ENCODE measurements around the gene MKNK2.

MKNK2 gene

GRCh38 chr19:2013683-2013961, 37.4 kb downstream of the MKNK2 start:
- no peak for TF ChIP-seq CTCF (IDR thresholded peaks at IDR 0.05; ENCODE audit: low read depth, low read length, missing control alignments)
- H3K4me3 ChIP-seq (replicated peaks; ENCODE audit: low read depth, low read length), result peak overlapping the region; percentile 60
- no peak for DNase-seq (ENCODE audit: extremely low read depth, low read depth)

GRCh38 chr19:2012941-2013682, 37.9 kb downstream of the MKNK2 start:
- no peak for TF ChIP-seq CTCF (IDR thresholded peaks at IDR 0.05; ENCODE audit: low read depth, low read length, missing control alignments)
- H3K4me3 ChIP-seq (replicated peaks; ENCODE audit: low read depth, low read length), result peak overlapping the region; percentile 60; the same call in 1 of the 2 replicates
- no peak for DNase-seq (ENCODE audit: extremely low read depth, low read depth)

- no peak for TF ChIP-seq CTCF (IDR thresholded peaks at IDR 0.05; ENCODE audit: low read depth, low read length, missing control alignments)
- no peak overlapping the region for H3K4me3 ChIP-seq (replicated peaks; ENCODE audit: low read depth, low read length)
- DNase-seq (ENCODE audit: extremely low read depth, low read depth), result no peak
Observed at GRCh38 chr19:2011169-2011568, 39.9 kb downstream of the MKNK2 start.

DNA sequence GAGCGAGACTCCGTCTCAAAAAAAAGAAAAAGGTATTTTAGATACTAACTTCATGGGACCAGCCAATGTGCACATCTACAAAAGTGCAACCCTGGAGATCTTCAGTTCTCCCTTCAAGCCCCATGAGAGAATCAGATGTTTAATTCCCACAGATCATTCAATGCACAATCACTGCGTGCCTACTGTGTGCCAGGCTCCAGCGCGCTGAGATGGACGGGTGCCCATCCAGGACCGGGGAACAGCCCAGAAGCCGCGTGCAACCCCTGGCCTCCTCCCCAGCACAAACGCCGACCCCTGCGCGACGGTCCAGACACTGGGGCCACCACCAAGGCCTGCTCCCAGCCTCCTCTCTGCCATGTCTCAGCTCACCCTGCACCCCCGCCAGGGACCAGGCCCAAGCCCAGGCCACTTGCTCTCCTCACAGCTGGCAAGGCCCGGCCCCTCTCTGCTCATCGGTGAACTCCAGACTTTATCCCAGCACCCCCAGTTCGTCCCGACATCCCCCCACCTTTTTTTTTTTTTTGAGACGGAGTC, 40.8 kb downstream of the MKNK2 start:
- no peak for TF ChIP-seq CTCF (IDR thresholded peaks at IDR 0.05; ENCODE audit: low read depth, low read length, missing control alignments)
- H3K4me3 ChIP-seq (replicated peaks; ENCODE audit: low read depth, low read length), result no peak overlapping the region
- no peak for DNase-seq (ENCODE audit: extremely low read depth, low read depth)

- H3K4me3 ChIP-seq (replicated peaks; ENCODE audit: low read depth, low read length), result no peak overlapping the region
- no peak for TF ChIP-seq CTCF (IDR thresholded peaks at IDR 0.05; ENCODE audit: low read depth, low read length, missing control alignments)
Observed at GRCh38 chr19:2003874-2004273, 47.2 kb downstream of the MKNK2 start.

DNA sequence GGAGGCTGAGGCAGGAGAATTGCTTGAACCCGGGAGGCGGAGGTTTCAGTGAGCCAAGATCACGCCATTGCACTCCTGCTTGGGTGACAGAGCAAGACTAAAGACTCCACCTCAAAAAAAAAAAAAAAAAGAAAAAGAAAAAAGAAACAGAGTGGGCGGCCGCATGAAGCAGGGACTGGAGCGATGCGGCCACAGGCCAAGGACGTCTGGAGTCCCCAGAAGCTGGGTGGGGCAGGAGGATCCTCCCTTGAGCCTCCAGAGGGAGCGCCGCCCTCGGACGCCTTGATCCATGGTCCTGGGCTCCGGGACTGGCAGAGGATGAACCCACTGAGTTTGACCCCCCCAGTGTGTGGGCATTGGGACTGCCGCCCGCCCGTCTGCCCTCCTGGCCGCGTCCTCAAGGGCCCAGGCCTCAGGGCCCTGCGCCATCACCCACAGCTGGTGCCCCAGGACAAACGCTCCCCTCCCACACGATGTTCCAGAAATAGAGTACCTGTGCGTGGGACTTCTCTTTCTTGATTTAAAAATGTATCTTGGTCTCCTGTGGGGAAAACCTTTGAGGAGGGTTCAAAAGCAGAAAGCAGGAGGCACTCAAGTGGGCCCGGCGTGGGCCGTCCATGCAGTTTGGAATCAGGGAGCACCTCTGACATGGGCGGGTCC, 51.1 kb downstream of the MKNK2 start:
- no peak for TF ChIP-seq CTCF (IDR thresholded peaks at IDR 0.05; ENCODE audit: low read depth, low read length, missing control alignments)
- H3K4me3 ChIP-seq (replicated peaks; ENCODE audit: low read depth, low read length), result no peak overlapping the region
- no peak for DNase-seq (ENCODE audit: extremely low read depth, low read depth)

More at GRCh38 chr19:2003874-2004273, 47.2 kb downstream of the MKNK2 start:
- no peak for DNase-seq (ENCODE audit: extremely low read depth, low read depth)

Measured in HFF-Myc (cell line).